GM19395 (cell line): ENCODE results near the gene NTRK1.

Source experiments
- ATAC-seq: cut with Tn5 transposase; IDR thresholded peaks from one replicate; pipeline ENCODE4 v1.9.1; 2021; ENCODE audit warnings: mild to moderate bottlenecking, moderate library complexity; ENCODE audit not compliant: unreplicated experiment

The NTRK1 gene

DNA sequence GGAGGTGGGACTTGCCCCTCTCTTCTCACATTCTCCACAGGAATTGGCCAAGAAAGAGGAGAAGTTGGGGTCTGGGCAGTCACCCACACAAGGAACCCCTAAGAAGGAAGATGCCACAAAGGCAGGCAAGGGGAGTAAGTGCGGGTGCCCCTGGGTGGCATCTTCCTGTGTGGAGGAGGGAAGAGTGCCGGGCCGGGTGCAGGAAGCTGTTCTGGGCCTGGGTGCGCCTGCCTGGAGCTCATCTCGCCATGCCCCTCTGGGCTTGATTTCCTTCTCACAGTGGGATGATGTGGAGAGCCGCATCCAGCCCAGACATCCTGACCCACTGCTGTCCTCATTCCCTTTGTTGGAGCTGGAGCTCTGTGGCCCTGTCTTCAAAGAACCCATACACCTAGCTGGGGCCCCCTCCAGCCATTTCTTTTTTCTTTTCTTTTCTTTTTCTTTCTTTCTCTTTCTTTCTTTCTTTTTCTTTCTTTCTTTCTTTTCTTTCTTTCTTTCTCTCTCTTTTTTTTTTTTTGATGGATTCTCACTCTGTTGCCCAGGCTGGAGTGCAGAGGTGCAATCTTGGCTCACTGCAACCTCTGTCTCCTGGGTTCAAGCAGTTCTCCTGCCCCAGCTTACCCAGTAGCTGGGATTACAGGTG is 69.1 kb downstream of the NTRK1 start:
- no peak for ATAC-seq

DNA sequence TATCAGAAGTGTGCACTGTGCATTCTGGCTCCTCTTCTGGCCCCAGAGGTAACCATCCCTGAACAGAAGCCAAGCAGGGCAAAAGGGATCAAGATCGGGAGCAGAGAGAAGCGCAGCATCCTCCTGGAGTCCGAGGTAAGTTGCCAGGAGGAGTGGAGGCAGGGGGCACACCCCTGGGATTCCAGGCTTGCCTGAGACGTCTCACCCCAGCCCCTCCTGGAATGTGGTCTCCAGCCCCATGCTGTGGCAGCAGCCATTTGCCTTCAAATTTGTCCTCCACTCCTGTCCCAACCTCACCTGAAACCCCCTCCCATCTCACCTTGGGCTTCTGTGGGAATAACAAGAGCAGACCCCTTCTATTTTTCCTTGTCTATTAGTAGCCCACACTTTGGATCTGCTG is 69.8 kb downstream of the NTRK1 start:
- no peak for ATAC-seq
